NCI-H82 treated with DMSO at 0.1 percent for 48 hours (cell line): Measurements from ENCODE around the gene PNLIPRP2.

ENCODE experiments used
- DNase-seq: peaks from one replicate; lab custom pipeline; 2025; ENCODE audit not compliant: unreplicated experiment; lab: John Stamatoyannopoulos, UW

PNLIPRP2 gene

GRCh38 chr10:116679351-116679750 is 58.6 kb downstream of the PNLIPRP2 start:
- DNase-seq: no peak

GRCh38 chr10:116683166-116683565 is 62.4 kb downstream of the PNLIPRP2 start:
- DNase-seq: no peak

- DNase-seq: no peak
Observed at GRCh38 chr10:116683821-116684220, 63.1 kb downstream of the PNLIPRP2 start.

- DNase-seq: no peak
Observed at GRCh38 chr10:116684781-116685180, 64.0 kb downstream of the PNLIPRP2 start.

- DNase-seq: no peak
Observed at GRCh38 chr10:116685807-116686206, 65.1 kb downstream of the PNLIPRP2 start.

- no peak for DNase-seq
Observed at GRCh38 chr10:116686632-116687031, 65.9 kb downstream of the PNLIPRP2 start.

- no peak for DNase-seq
Observed at GRCh38 chr10:116687633-116688032, 66.9 kb downstream of the PNLIPRP2 start.

- no peak for DNase-seq
Observed at GRCh38 chr10:116688241-116688711, 67.5 kb downstream of the PNLIPRP2 start.

GRCh38 chr10:116688741-116689495 is 68.2 kb downstream of the PNLIPRP2 start:
- DNase-seq: no peak

GRCh38 chr10:116689744-116690143 is 69.0 kb downstream of the PNLIPRP2 start:
- no peak for DNase-seq

- no peak for DNase-seq
Observed at GRCh38 chr10:116690356-116691322, 69.9 kb downstream of the PNLIPRP2 start.

GRCh38 chr10:116691635-116692034 is 70.9 kb downstream of the PNLIPRP2 start:
- DNase-seq: no peak

GRCh38 chr10:116692225-116692624 is 71.5 kb downstream of the PNLIPRP2 start:
- DNase-seq: no peak

GRCh38 chr10:116694243-116694926 is 73.6 kb downstream of the PNLIPRP2 start:
- no peak for DNase-seq
